Measurements from ENCODE around the gene DNAJB6. TPM values are rescaled to one million over a fixed set of nuclear protein-coding genes. Genes with fewer than 3 reads are reported as not detected.

Gene DNAJB6
- total RNA-seq, 1 donor from 2014 or later = 26.3 TPM

- no peak for ATAC-seq
Measured at GRCh38 chr7:157407512-157408257, 70.9 kb downstream of the DNAJB6 start.

GRCh38 chr7:157408258-157409101 lies 71.7 kb downstream of the DNAJB6 start:
- DNase-seq (ENCODE audit: low spot score) (no peak), ATAC-seq (no peak)

More at GRCh38 chr7:157407512-157408257, 70.9 kb downstream of the DNAJB6 start:
- DNase-seq (ENCODE audit: low spot score) = no peak

DNA sequence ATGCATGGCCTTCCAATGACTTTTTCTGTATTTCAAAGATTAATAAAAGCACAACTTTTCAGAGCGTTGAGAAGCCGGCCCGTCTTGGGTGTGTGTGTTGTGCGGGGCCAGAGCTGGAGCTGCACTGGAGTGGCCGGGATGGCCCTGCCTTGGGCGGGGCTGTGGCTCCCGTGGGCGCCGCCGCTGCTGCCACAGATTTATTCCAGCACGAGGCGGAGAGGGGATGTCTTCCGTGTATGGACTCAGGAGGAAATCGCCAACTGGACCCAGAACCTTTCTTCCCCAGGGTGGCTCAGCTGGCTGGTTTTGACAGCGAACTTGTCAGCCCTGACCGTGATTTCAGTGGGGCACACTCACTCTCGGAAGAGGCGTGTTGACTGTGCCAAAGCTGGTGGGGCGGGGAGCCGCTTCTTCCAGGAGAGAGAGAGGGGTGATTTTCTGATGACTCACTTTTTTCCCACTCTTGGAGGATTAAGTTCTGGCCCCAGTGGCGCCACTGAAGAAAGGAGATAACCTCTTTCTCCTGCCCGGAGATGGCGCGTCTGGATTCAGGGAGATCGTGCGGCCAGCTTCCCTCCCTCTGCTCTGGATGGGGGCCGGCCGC lies 72.4 kb downstream of the DNAJB6 start:
- ATAC-seq = no peak
- no peak for DNase-seq (ENCODE audit: low spot score)

DNA sequence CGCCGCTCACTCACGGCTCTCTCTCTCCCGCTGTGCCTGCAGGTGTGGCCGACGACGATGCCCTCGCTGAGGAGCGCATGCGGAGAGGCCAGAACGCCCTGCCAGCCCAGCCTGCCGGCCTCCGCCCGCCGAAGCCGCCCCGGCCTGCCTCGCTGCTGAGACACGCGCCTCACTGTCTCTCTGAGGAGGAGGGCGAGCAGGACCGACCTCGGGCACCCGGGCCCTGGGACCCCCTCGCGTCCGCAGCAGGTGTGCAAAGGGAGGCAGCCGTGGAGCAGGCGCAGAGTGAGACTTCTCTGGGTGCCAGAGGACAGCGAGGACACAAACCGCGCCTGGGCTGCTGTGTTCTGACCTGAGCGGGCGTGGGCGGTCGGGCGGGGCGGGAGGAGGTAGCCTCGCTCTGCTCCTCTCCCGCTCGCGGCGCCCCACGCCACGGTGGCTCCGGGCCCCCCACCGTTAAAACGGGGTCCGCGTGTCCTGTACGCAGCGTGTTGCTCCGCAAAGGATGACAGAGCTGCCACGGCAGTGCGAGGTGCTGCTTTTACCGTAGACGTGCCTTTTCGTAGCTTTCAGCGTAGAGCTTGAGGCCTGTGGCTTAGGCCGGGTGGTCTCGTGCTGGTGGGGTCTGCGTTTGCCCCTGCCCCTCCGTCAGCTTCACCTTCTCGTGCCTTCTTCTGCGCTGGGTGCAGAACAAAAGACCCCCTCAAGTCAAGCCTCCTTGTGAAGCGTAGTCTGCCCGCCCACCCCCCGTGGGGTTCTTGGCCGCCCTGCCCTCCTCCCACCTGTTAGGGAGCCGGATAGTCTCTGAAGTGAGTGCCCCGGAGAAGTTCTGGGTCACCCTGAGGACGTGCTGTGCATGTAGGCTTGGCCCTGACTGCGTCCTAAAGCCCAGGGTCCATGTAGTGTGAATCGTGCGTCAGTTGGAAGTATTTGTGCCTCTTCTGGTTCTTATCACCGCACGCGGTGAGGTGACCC lies 73.2 kb downstream of the DNAJB6 start:
- no peak for DNase-seq (ENCODE audit: low spot score)
- no peak for ATAC-seq

- DNase-seq (ENCODE audit: low spot score) (no peak), ATAC-seq (no peak)
Measured at GRCh38 chr7:157410831-157411556, 74.2 kb downstream of the DNAJB6 start.

DNA sequence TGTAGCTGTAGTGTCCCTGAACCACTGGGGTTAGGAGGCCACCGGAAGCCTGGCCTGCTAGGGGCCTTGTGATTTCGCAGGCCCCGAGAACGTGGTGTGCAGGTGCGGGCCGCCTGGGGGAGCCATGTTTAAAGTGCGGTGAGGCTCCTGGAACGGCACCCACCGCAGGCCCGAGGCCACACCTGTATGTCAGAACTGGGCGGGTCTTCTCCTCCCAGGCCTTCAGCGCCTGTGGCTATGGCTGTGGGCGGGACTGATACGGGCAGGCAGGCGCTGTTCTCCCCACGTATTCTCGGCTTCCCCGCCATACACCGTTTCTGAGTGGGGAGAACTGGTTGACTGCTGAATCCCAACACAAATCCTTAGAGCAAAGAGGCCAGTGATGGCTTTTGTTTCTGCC lies 74.8 kb downstream of the DNAJB6 start:
- DNase-seq (ENCODE audit: low spot score) (no peak), ATAC-seq (no peak)

- DNase-seq (ENCODE audit: low spot score) = no peak
- no peak for ATAC-seq
Measured at GRCh38 chr7:157412021-157412443, 75.2 kb downstream of the DNAJB6 start.

DNA sequence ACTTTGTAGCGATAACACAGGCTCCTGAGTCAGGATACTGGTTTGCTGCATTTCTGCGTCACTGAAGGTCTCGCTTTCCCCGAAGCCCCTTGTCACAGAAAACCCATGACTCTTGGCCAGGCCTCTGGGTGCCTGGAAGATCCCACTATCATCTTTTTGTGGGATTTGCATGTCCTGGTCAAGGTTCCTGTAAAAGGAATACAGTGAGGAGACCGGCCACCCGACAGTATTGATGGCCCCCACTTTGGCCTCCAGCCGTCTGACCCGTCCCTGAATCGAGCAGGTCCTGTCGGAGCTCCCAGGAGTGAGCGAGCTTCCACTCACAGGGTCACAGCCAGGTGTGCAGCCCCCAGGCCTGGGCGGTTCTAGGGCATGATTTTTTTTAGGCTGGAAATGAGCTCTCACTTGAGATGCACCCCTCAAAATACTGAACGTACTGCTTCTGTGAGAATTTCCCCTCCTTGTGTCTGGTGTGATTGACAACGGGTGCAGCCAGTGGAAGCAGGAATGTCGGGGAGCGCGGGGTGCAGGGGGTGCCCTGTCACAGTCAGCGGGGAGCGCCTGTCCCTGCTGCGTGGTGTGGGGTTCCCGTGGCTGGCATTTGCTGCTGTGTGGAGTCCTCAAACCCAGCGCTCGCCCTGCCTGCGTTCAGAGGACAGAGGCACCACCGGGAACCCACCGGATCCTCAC lies 75.8 kb downstream of the DNAJB6 start:
- no peak for DNase-seq (ENCODE audit: low spot score)

DNA sequence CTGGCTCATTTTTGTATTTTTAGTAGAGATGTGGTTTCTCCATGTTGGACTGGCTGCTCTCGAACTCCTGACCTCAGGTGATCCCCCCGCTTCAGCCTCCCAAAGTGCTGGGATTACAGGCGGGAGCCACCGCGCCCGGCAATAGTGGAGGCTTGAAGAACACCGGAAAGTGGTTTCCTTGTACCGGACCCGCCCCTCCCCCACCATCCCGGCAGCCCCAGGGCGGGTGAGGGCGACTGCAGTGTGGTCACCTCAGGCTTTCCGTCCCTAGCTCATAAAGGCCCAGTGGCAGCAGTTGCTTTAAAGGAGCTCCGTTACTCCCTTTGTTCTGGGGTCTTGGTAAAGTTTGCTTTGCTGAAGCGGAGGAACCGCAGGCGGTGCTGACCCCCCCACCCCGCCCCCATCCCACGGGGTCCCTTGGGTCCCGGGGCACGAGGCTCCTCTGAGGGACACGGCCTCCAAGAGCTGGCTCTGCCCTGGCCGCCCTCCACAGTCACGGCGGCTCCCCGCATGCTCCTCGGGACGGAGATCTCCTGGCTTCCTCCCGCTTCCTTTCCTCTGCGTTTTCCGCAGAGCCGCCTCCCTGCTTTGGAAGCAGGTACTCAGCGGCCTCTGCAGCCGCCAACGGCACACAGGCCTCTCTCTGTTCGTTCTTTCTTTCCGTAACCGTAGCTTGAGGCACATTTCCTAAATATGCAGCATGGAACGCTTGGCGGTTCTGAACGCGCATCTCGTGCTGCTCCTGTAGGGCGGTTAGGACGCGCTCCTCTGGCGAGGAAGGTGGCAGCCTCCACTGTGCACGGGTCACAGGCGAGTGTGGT lies 77.3 kb downstream of the DNAJB6 start:
- ATAC-seq (no peak), DNase-seq (ENCODE audit: low spot score) (no peak)

More for the DNA sequence above, 75.8 kb downstream of the DNAJB6 start:
- ATAC-seq = no peak

- no peak for ATAC-seq
- no peak for DNase-seq (ENCODE audit: low spot score)
Measured at GRCh38 chr7:157414702-157415096, 77.9 kb downstream of the DNAJB6 start.

DNA sequence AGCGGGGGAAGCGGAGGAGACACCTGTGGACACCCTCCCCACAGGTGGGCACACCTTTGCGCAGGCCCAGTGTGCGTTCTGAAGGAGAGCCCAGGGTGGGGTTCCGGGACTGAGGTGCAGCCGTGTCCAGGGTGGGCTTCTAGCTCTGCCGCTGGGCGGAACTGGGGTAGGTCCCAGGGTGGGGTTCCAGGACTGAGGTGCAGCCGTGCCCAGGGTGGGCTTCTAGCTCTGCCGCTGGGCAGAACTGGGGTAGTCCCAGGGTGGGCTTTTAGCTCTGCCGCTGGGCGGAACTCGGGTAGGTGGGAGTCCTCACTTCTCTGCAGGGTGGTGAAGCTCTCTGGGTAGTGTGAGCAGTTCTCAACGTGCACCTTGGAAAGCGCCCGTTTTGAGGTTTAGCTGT lies 78.7 kb downstream of the DNAJB6 start:
- ATAC-seq (no peak), DNase-seq (ENCODE audit: low spot score) (no peak)

DNA sequence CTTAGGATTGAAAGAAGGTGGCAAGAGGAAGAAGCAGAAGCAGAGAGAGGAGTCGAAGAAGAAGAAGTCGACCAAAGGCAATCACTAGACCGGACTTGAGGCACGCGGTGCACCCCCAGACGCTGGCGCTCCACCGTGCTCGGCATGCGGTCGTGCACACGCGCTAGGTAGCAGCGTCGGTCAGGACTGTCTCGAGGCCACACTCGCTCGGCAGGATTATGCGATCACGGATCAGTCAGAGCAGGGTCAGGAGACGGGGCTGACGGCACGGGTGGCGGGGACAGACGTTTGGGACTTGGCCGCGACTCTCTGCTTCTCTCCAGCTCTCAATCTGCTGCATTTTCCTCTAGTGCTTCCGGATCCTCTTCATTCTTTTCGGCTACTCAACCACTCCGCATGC lies 79.2 kb downstream of the DNAJB6 start:
- ATAC-seq = no peak
- no peak for DNase-seq (ENCODE audit: low spot score)

GRCh38 chr7:157418204-157419034 lies 81.6 kb downstream of the DNAJB6 start:
- no peak for DNase-seq (ENCODE audit: low spot score)
- no peak for ATAC-seq

GRCh38 chr7:157419035-157419293 lies 82.2 kb downstream of the DNAJB6 start:
- ATAC-seq (no peak), DNase-seq (ENCODE audit: low spot score) (no peak)

DNA sequence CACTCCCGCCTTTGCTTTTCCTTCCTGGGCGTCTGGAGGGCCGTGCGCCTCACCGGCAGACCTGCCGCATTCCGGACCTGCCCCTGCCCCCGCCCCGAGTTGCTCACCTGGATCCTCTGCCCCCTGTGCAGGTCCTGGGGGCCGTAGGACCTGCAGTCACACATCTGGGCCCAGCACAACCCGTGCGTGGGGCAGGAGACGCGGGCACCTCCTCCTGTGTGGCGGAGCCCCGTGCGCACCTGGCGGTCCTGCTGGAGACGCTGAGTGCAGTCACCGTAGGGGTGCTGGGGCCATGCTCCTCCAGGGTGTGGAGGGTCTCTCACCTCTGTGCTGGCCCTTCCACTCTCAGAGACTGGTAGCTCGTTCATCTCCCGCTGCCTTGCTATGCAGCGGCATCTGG lies 85.5 kb downstream of the DNAJB6 start:
- ATAC-seq (no peak), DNase-seq (ENCODE audit: low spot score) (no peak)

DNA sequence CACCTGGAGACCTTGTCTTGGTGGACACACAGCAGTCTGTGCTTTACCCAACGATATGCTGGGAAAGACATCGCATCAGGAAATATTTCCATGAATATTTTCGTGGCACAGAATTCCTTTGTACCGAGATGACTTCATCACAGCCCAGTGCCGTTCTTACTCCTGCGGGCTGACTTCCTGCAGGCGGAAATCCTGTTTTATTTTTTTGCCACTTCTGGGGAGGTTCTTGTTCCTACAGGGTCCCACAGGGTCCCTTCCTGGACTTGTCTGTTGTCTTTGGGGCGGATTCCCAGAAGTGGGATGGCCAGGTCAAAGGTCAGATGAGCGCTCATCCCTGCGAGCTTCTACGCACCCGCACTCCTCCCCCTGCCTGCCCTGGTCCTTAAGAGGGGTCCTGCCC lies 86.5 kb downstream of the DNAJB6 start:
- DNase-seq (ENCODE audit: low spot score) (no peak), ATAC-seq (no peak)

GRCh38 chr7:157423886-157424565 lies 87.2 kb downstream of the DNAJB6 start:
- ATAC-seq (no peak), DNase-seq (ENCODE audit: low spot score) (no peak)

All from left lobe of liver (tissue), 2 donors.